Fibroblast of lung (primary cell): ENCODE results near the gene TAP2. TPM values are rescaled to one million over a fixed set of nuclear protein-coding genes. Genes with fewer than 3 reads are reported as not detected.

Source experiments
- DNase-seq, 2 donors: peaks; one replicate each; pipeline versions ENCODE4 v3.0.0 to v3.0.0-alpha.2; 2010; ENCODE audit warnings: low read depth in 2 of 2
- H2AFZ ChIP-seq: 2 replicates; pipeline ENCODE4 v1.5.1; 2012; ENCODE audit warnings: low read length, control low read depth, inconsistent platforms
- H3K27ac ChIP-seq: 2 replicates; pipeline ENCODE4 v1.5.1; 2011; ENCODE audit warnings: low read length, control low read depth; ENCODE audit not compliant: insufficient read depth
- H3K27me3 ChIP-seq: 2 replicates; pipeline ENCODE4 v1.5.1; 2011; ENCODE audit warnings: mild to moderate bottlenecking, low read length; ENCODE audit not compliant: control insufficient read depth, insufficient read depth
- H3K36me3 ChIP-seq: 2 replicates; pipeline ENCODE4 v1.5.1; 2011; ENCODE audit warnings: low read length; ENCODE audit not compliant: control insufficient read depth, insufficient read depth
- H3K4me1 ChIP-seq: 2 replicates; pipeline ENCODE4 v1.5.1; 2011; ENCODE audit warnings: low read length; ENCODE audit not compliant: control insufficient read depth, insufficient read depth; ENCODE audit errors: extremely low read depth
- H3K4me2 ChIP-seq: 2 replicates; pipeline ENCODE4 v1.5.1; 2011; ENCODE audit warnings: low read length, control low read depth; ENCODE audit not compliant: insufficient read depth; ENCODE audit errors: extremely low read depth
- H3K4me3 ChIP-seq, 4 experiments: fragments of 200-600 bp in 1 of 4; sonication (generic) in 1 of 4; replicated peaks in 1 of 4; 2 replicates each; pipeline ENCODE4 v1.5.1; 2011 to 2016; ENCODE audit warnings: low read length in 4 of 4, low read depth in 3 of 4, mild to moderate bottlenecking in 3 of 4, control low read depth in 2 of 4, inconsistent platforms in 1 of 4, mixed read lengths in 1 of 4; ENCODE audit not compliant: insufficient read depth in 1 of 4; ENCODE audit errors: control extremely low read depth in 1 of 4
- H3K79me2 ChIP-seq: 2 replicates; pipeline ENCODE4 v1.5.1; 2012; ENCODE audit warnings: mild to moderate bottlenecking, low read length, inconsistent platforms; ENCODE audit not compliant: control insufficient read depth, insufficient read depth
- H3K9ac ChIP-seq: 2 replicates; pipeline ENCODE4 v1.5.1; 2011; ENCODE audit warnings: mild to moderate bottlenecking, low read length, control low read depth; ENCODE audit not compliant: insufficient read depth
- H3K9me3 ChIP-seq: 2 replicates; pipeline ENCODE4 v1.5.1; 2012; ENCODE audit warnings: low read depth, low read length; ENCODE audit not compliant: control insufficient read depth, insufficient read depth
- H4K20me1 ChIP-seq: 2 replicates; pipeline ENCODE4 v1.5.1; 2011; ENCODE audit warnings: low read length; ENCODE audit not compliant: control insufficient read depth, insufficient read depth; ENCODE audit errors: extremely low read depth
- CTCF ChIP-seq, 2 donors: IDR thresholded peaks in 1 of 2; conservative IDR thresholded peaks in 1 of 2; 1 replicate in 1 of 2; 2 replicates in 1 of 2; pipeline ENCODE4 v1.5.1; 2011 to 2012; ENCODE audit warnings: low read length in 2 of 2, control low read depth in 1 of 2, inconsistent platforms in 1 of 2, low read depth in 1 of 2, mild to moderate bottlenecking in 1 of 2
- EZH2 ChIP-seq: IDR thresholded peaks from 2 replicates; pipeline ENCODE4 v1.5.1; 2012; ENCODE audit warnings: low read length, control low read depth, mild to moderate bottlenecking; ENCODE audit errors: missing control alignments
- polyA plus RNA-seq, 2 donors: library from polyadenylated mRNA; depleted of rRNA in 1 of 2; stranded (reverse) in 1 of 2; unstranded in 1 of 2; fragments of >200 nt; gene quantifications; 2 replicates each; pipeline ENCODE4 v1.2.1, GENCODE V29; 2011 to 2012; ENCODE audit warnings: missing spikeins in 1 of 2
- total RNA-seq: library from RNA; depleted of rRNA; stranded (reverse); fragments of >200 nt; gene quantifications from 2 replicates; pipeline ENCODE4 v1.2.1, GENCODE V29; 2014

TAP2 gene
- total and polyA plus RNA-seq, 2 donors (not counting 1 experiment from before 2014, with no cell fraction given): 20.7 to 27.7 TPM

GRCh38 chr6:32868257-32868788 lies 29.8 kb upstream of the TAP2 start:
- Histone ChIP-seq H3K36me3 (no peaks in the 10 kb centered on the region), H2AFZ (no peak overlapping the region), H3K27me3 (peaks cover 8% of the 10 kb centered on the region), H4K20me1 (no peaks in the 10 kb centered on the region), H3K79me2 (no peaks in the 10 kb centered on the region), H3K4me3 (no peak overlapping the region), H3K27ac (no peak overlapping the region), H3K9me3 (no peaks in the 10 kb centered on the region), H3K4me2 (no peak overlapping the region), H3K4me1 (no peaks in the 10 kb centered on the region), H3K9ac (no peak overlapping the region)
- peak; percentile 53 to 77 for DNase-seq
- TF ChIP-seq EZH2 (no peak), CTCF (conservative IDR thresholded peaks at IDR 0.05 in 1 of 2, IDR thresholded peaks at IDR 0.05 in 1 of 2; ENCODE audit: low read depth in 1 of 2, low read length in 2 of 2) (peak; percentile 86 to 92)

- Histone ChIP-seq H4K20me1 (no peaks in the 10 kb centered on the region), H3K9me3 (no peaks in the 10 kb centered on the region), H3K4me1 (no peaks in the 10 kb centered on the region), H3K9ac (no peak overlapping the region), H3K4me3 (no peak overlapping the region), H3K79me2 (no peaks in the 10 kb centered on the region), H3K4me2 (no peak overlapping the region), H3K27me3 (peaks cover 6% of the 10 kb centered on the region), H3K36me3 (no peaks in the 10 kb centered on the region), H2AFZ (no peak overlapping the region), H3K27ac (no peak overlapping the region)
- DNase-seq: no peak
- TF ChIP-seq EZH2: no peak
- TF ChIP-seq CTCF (conservative IDR thresholded peaks at IDR 0.05 in 1 of 2, IDR thresholded peaks at IDR 0.05 in 1 of 2; ENCODE audit: low read depth in 1 of 2, low read length in 2 of 2): no peak
These were observed 29.2 kb upstream of the TAP2 start for GRCh38 chr6:32867554-32868256.

- no peak for TF ChIP-seq EZH2
- no peak for TF ChIP-seq CTCF (conservative IDR thresholded peaks at IDR 0.05 in 1 of 2, IDR thresholded peaks at IDR 0.05 in 1 of 2; ENCODE audit: low read depth in 1 of 2, low read length in 2 of 2)
- Histone ChIP-seq H3K27ac (no peak overlapping the region), H2AFZ (no peak overlapping the region), H3K27me3 (peaks cover 6% of the 10 kb centered on the region), H3K9ac (no peak overlapping the region), H3K4me1 (no peaks in the 10 kb centered on the region), H3K36me3 (no peaks in the 10 kb centered on the region), H3K79me2 (no peaks in the 10 kb centered on the region), H3K4me2 (no peak overlapping the region), H4K20me1 (no peaks in the 10 kb centered on the region), H3K4me3 (no peak overlapping the region), H3K9me3 (no peaks in the 10 kb centered on the region)
- DNase-seq: no peak
These were observed 28.5 kb upstream of the TAP2 start for GRCh38 chr6:32867022-32867477.
